B cell (primary cell): ENCODE data around the gene BLID.

Experiments
- CTCF ChIP-seq: fragments of 200-600 bp; IDR thresholded peaks from one replicate; pipeline ENCODE4 v1.8.0; 2022; ENCODE audit warnings: antibody characterized with exemption, mild to moderate bottlenecking
- EZH2 ChIP-seq: IDR thresholded peaks from 2 replicates; pipeline ENCODE4 v1.6.1; 2012; ENCODE audit warnings: borderline replicate concordance, low read depth, mild to moderate bottlenecking, moderate library complexity, low read length; ENCODE audit not compliant: insufficient read depth, poor library complexity, severe bottlenecking

DNA sequence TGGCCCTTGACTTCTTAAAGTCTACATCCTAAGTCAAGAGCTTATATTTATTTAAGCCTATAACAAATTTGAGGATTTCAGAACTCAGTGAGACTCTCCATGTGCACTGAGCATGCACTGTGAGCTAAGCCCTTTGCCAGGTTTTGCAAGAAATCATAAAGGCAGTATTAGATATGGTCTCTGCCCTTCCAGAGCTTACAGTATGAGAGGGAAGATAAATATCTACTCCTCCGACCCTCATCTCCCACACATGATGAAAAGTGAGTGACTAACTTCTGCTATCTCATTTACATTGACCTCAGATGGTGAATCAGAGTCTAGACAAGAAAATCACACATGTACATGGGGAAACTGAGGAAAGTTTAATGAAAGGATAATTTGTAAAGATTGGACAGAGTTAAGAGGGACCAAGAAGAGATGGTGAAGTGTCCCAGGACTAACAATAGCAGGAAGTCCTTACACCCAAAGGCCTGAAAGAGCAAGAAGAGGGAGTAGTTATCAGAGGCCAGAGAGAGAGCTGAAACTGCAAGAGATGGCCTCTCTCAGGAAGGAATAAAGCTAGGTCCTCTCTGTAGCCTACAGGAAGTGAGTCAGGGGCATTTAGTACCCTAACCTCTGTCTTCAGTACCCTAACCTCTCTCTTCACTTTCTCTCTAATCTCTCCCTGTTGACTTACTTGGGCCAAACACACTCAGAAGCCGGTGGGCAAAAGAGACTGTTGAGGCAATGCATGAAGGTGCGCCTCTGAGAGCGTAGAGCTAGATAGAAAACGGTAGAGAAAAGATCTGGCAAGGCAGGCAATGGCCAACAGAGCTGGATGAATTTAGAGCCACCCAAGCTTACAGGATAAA, 23.0 kb upstream of the BLID start:
- TF ChIP-seq EZH2 (no peak), CTCF (no peak)
